GM12878 (cell line): ENCODE measurements around the gene ALG8. TPM values are rescaled to one million over a fixed set of nuclear protein-coding genes. Genes with fewer than 3 reads are reported as not detected.
A peak's percentile ranks its signal among the peaks of the same experiment; 100 is the strongest.

Experiments
- ATF7 ChIP-seq: fragments of 450-650 bp; IDR thresholded peaks from 2 replicates; pipeline ENCODE4 v1.6.1; 2016; ENCODE audit warnings: low read depth, mild to moderate bottlenecking
- BACH1 ChIP-seq: fragments of 450-650 bp; IDR thresholded peaks from 2 replicates; pipeline ENCODE4 v1.6.1; 2017; ENCODE audit warnings: mild to moderate bottlenecking, borderline replicate concordance
- BCL11A ChIP-seq: IDR thresholded peaks from 2 replicates; pipeline ENCODE4 v1.6.1; 2011; ENCODE audit warnings: low read depth, low read length
- BHLHE40 ChIP-seq, 2 experiments: fragments of 450-650 bp in 1 of 2; IDR thresholded peaks; 2 replicates each; pipeline ENCODE4 v1.6.1; 2011 to 2017; ENCODE audit warnings: low read depth in 2 of 2, borderline replicate concordance in 1 of 2, improper control_type of control experiment in 1 of 2, low read length in 1 of 2, mild to moderate bottlenecking in 1 of 2
- CUX1 ChIP-seq: IDR thresholded peaks from 2 replicates; pipeline ENCODE4 v1.6.1; 2012; ENCODE audit warnings: improper control_type of control experiment, low read depth, low read length; ENCODE audit not compliant: insufficient replicate concordance
- FOXM1 ChIP-seq: IDR thresholded peaks from 2 replicates; pipeline ENCODE4 v1.6.1; 2012; ENCODE audit warnings: low read depth, mild to moderate bottlenecking, inconsistent platforms, low read length, moderate library complexity
- JUND ChIP-seq: IDR thresholded peaks from 2 replicates; pipeline ENCODE4 v1.6.1; 2012; ENCODE audit warnings: low read depth, mild to moderate bottlenecking, low read length, improper control_type of control experiment, moderate library complexity
- MEF2B ChIP-seq: fragments of 450-650 bp; IDR thresholded peaks from 2 replicates; pipeline ENCODE4 v1.6.1; 2018; ENCODE audit warnings: mild to moderate bottlenecking, moderate library complexity; ENCODE audit not compliant: partially characterized antibody, poor library complexity, severe bottlenecking
- MTA2 ChIP-seq: fragments of 450-650 bp; IDR thresholded peaks from 2 replicates; pipeline ENCODE4 v1.6.1; 2016; ENCODE audit warnings: low read depth, mild to moderate bottlenecking, moderate library complexity
- NFIC ChIP-seq: IDR thresholded peaks from 2 replicates; pipeline ENCODE4 v1.6.1; 2012; ENCODE audit warnings: low read depth, mild to moderate bottlenecking, inconsistent platforms, low read length, moderate library complexity
- PBX3 ChIP-seq: IDR thresholded peaks from 2 replicates; pipeline ENCODE4 v1.6.1; 2011; ENCODE audit warnings: mild to moderate bottlenecking, low read depth, low read length, moderate library complexity; ENCODE audit not compliant: insufficient replicate concordance
- RBBP5 ChIP-seq: fragments of 200-600 bp; sonication (generic); conservative IDR thresholded peaks from 2 replicates; pipeline ENCODE4 v1.6.1; 2016
- RUNX3 ChIP-seq: IDR thresholded peaks from 2 replicates; pipeline ENCODE4 v1.6.1; 2012; ENCODE audit warnings: low read length, inconsistent platforms
- SMAD1 ChIP-seq: fragments of 450-650 bp; IDR thresholded peaks from 2 replicates; pipeline ENCODE4 v1.6.1; 2018; ENCODE audit warnings: mild to moderate bottlenecking, low read depth; ENCODE audit not compliant: partially characterized antibody
- SMC3 ChIP-seq: IDR thresholded peaks from 2 replicates; pipeline ENCODE4 v1.6.1; 2011; ENCODE audit warnings: low read length, improper control_type of control experiment, borderline replicate concordance
- SPI1 ChIP-seq: IDR thresholded peaks from 2 replicates; pipeline ENCODE4 v1.6.1; 2011; ENCODE audit warnings: low read depth, mild to moderate bottlenecking, low read length, moderate library complexity, borderline replicate concordance; ENCODE audit not compliant: insufficient read depth
- TBL1XR1 ChIP-seq: IDR thresholded peaks from 2 replicates; pipeline ENCODE4 v1.6.1; 2012; ENCODE audit warnings: low read depth, low read length, improper control_type of control experiment
- YBX1 ChIP-seq: fragments of 450-650 bp; IDR thresholded peaks from 2 replicates; pipeline ENCODE4 v1.6.1; 2016; ENCODE audit warnings: antibody characterized with exemption
- YY1 ChIP-seq: IDR thresholded peaks from 2 replicates; pipeline ENCODE4 v1.6.1; 2011; ENCODE audit warnings: low read depth, mild to moderate bottlenecking, low read length
- ZNF217 ChIP-seq: fragments of 450-650 bp; IDR thresholded peaks from 2 replicates; pipeline ENCODE4 v1.6.1; 2017; ENCODE audit warnings: antibody characterized with exemption, mild to moderate bottlenecking
- polyA plus RNA-seq, 11 experiments: library from polyadenylated mRNA; depleted of rRNA in 4 of 11; unstranded in 6 of 11; stranded (reverse) in 5 of 11; fragments of >200 nt; fragmentation: Nextera tagmentation in 4 of 11; fragmentation: Illumina TruSeq in 1 of 11; extraction: Ambion mirVana in 4 of 11; extraction: Trizol in 1 of 11; gene quantifications; 1 replicate in 1 of 11; 2 replicates in 10 of 11; pipeline versions ENCODE4 v1.2.1 to v1.2.3, GENCODE V29; 2011 to 2016; ENCODE audit warnings: inconsistent platforms in 2 of 11, missing spikeins in 2 of 11, low read depth in 1 of 11
- total RNA-seq, 4 experiments: library from RNA; depleted of rRNA in 3 of 4; stranded (reverse); fragments of >200 nt in 3 of 4; fragmentation: Illumina TruSeq in 1 of 4; extraction: Trizol in 1 of 4; gene quantifications; 2 replicates each; pipeline versions ENCODE4 v1.2.1 to v1.2.3, GENCODE V29; 2013 to 2021
- TF ChIP-seq, protein P1 (sequence below): fragments of 450-650 bp; IDR thresholded peaks from 2 replicates; pipeline ENCODE4 v1.6.1; 2016; ENCODE audit warnings: mild to moderate bottlenecking
- TF ChIP-seq, protein P2 (sequence below): fragments of 450-650 bp; IDR thresholded peaks from 2 replicates; pipeline ENCODE4 v1.6.1; 2017; ENCODE audit warnings: mild to moderate bottlenecking

ALG8 gene
- total and polyA plus RNA-seq, 10 of the 15 experiments (the other 5 are each of a cell fraction or from before 2014, with no cell fraction given), result 45.7 to 105 (median 68.4) TPM

GRCh38 chr11:78112582-78113275, 26.7 kb downstream of the ALG8 start (continued):
- TF ChIP-seq CUX1 (no peak), RUNX3 (peak; percentile 49; the same call in 1 of the 2 replicates), SMC3 (no peak), SPI1 (peak; percentile 87), RBBP5 (no peak), PBX3 (peak; percentile 73), BACH1 (peak; percentile 53; the same call in 1 of the 2 replicates), MEF2B (peak; percentile 21), FOXM1 (no peak), JUND (no peak), ZNF217 (peak; percentile 72; the same call in 1 of the 2 replicates), SMAD1 (no peak), BCL11A (0 out of 2 replicates have a peak, but pooled peaks have one; percentile 29), TBL1XR1 (no peak), YY1 (no peak), MTA2 (peak; percentile 83), YBX1 (no peak), BHLHE40 (IDR thresholded peaks at IDR 0.05; ENCODE audit: borderline replicate concordance in 1 of 2, low read depth in 2 of 2, low read length in 1 of 2) (no peak), NFIC (peak; percentile 35; the same call in 1 of the 2 replicates), ATF7 (peak; percentile 72)
- TF ChIP-seq, protein P1, sequence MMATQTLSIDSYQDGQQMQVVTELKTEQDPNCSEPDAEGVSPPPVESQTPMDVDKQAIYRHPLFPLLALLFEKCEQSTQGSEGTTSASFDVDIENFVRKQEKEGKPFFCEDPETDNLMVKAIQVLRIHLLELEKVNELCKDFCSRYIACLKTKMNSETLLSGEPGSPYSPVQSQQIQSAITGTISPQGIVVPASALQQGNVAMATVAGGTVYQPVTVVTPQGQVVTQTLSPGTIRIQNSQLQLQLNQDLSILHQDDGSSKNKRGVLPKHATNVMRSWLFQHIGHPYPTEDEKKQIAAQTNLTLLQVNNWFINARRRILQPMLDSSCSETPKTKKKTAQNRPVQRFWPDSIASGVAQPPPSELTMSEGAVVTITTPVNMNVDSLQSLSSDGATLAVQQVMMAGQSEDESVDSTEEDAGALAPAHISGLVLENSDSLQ, result peak; percentile 79
- TF ChIP-seq, protein P2, sequence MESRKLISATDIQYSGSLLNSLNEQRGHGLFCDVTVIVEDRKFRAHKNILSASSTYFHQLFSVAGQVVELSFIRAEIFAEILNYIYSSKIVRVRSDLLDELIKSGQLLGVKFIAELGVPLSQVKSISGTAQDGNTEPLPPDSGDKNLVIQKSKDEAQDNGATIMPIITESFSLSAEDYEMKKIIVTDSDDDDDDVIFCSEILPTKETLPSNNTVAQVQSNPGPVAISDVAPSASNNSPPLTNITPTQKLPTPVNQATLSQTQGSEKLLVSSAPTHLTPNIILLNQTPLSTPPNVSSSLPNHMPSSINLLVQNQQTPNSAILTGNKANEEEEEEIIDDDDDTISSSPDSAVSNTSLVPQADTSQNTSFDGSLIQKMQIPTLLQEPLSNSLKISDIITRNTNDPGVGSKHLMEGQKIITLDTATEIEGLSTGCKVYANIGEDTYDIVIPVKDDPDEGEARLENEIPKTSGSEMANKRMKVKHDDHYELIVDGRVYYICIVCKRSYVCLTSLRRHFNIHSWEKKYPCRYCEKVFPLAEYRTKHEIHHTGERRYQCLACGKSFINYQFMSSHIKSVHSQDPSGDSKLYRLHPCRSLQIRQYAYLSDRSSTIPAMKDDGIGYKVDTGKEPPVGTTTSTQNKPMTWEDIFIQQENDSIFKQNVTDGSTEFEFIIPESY, result no peak
